ENCODE results near the gene TMA7. TPM values are rescaled to one million over a fixed set of nuclear protein-coding genes. Genes with fewer than 3 reads are reported as not detected.

The TMA7 gene
- total RNA-seq, 2 experiments from 2014 or later: 250 to 313 TPM

DNA sequence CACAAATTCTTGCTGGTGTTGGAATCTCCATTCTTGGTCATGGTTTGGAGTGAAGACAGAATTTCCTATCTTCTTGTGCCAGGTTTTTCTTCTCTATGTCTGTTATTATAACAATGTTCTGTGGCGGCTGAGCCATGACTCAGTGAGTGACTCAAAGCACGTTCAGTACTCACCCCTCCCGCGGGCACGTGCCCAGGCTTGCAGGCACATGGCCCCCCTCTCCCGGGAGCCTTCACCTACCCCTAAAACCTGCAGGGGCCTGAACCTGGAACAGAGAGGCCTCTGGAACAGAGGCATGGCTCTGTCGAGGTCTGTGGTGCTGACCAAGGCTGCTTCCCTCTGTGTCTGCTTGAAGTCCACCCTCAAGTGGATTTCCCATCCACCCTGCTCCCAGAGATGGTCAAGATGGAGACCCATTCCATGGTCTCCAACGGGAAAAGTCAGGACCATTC, 37.8 kb upstream of the TMA7 start:
- no TSS peak for BruUV-seq (replicated peaks)
- POLR2A ChIA-PET: no interaction called here
- Histone ChIP-seq H3K79me2 (ENCODE audit: insufficient read depth, low read depth, low read length) (no peaks in the 10 kb centered on the region), H4K20me1 (ENCODE audit: insufficient read depth, low read length) (no peaks in the 10 kb centered on the region), H2AFZ (ENCODE audit: low read length) (no peak overlapping the region), H3K4me1 (ENCODE audit: insufficient read depth, low read length, poor library complexity, severe bottlenecking) (no peaks in the 10 kb centered on the region), H3K4me2 (ENCODE audit: low read length) (no peak overlapping the region), H3K27ac (ENCODE audit: low read depth, low read length, poor library complexity, severe bottlenecking) (no peak overlapping the region), H3K9me2 (ENCODE audit: insufficient read depth, low read length) (no peaks in the 10 kb centered on the region), H3K4me3 (ENCODE audit: low read depth, low read length, poor library complexity, severe bottlenecking) (no peak overlapping the region), H3K36me3 (ENCODE audit: insufficient read depth, low read length) (no peaks in the 10 kb centered on the region), H3K9me3 (ENCODE audit: low read length) (no peaks in the 10 kb centered on the region)
- no peak for TF ChIP-seq EZH2phosphoT487 (IDR thresholded peaks at IDR 0.05; ENCODE audit: borderline replicate concordance, low read depth, low read length)
- intact Hi-C loops (cut with micrococcal nuclease; ENCODE audit: unreplicated experiment): loop anchor here (10.0 kb wide), 1 partner anchor 232 kb away; the partner anchor contains the start of gene SLC26A6
- DNase-seq (ENCODE audit: low spot score): no peak
- CTCF ChIA-PET (ENCODE audit: unreplicated experiment): no interaction called here

- POLR2A ChIA-PET: no interaction called here
- Histone ChIP-seq H3K4me3 (ENCODE audit: low read depth, low read length, poor library complexity, severe bottlenecking) (no peak overlapping the region), H3K36me3 (ENCODE audit: insufficient read depth, low read length) (no peaks in the 10 kb centered on the region), H3K9me2 (ENCODE audit: insufficient read depth, low read length) (no peaks in the 10 kb centered on the region), H3K27ac (ENCODE audit: low read depth, low read length, poor library complexity, severe bottlenecking) (no peak overlapping the region), H3K9me3 (ENCODE audit: low read length) (no peaks in the 10 kb centered on the region), H3K4me2 (ENCODE audit: low read length) (no peak overlapping the region), H3K79me2 (ENCODE audit: insufficient read depth, low read depth, low read length) (no peaks in the 10 kb centered on the region), H3K4me1 (ENCODE audit: insufficient read depth, low read length, poor library complexity, severe bottlenecking) (no peaks in the 10 kb centered on the region), H2AFZ (ENCODE audit: low read length) (no peak overlapping the region), H4K20me1 (ENCODE audit: insufficient read depth, low read length) (no peaks in the 10 kb centered on the region)
- TF ChIP-seq CTCF (conservative IDR thresholded peaks at IDR 0.05; ENCODE audit: low read length): no peak
- TF ChIP-seq EZH2phosphoT487 (IDR thresholded peaks at IDR 0.05; ENCODE audit: borderline replicate concordance, low read depth, low read length): no peak
- CTCF ChIA-PET (ENCODE audit: unreplicated experiment): no interaction called here
- no peak for DNase-seq (ENCODE audit: low spot score)
- no TSS peak for BruUV-seq (replicated peaks)
- intact Hi-C loops (cut with micrococcal nuclease; ENCODE audit: unreplicated experiment): loop anchor here (10.0 kb wide), 1 partner anchor 232 kb away; the partner anchor contains the start of gene SLC26A6
Observed at GRCh38 chr3:48402907-48403306, 37.1 kb upstream of the TMA7 start.

GRCh38 chr3:48403533-48404439, 36.3 kb upstream of the TMA7 start:
- DNase-seq (ENCODE audit: low spot score): no peak
- no TSS peak for BruUV-seq (replicated peaks)
- no peak overlapping the region for H3K4me2 ChIP-seq (ENCODE audit: low read length)
- H3K9me2 ChIP-seq (ENCODE audit: insufficient read depth, low read length): no peaks in the 10 kb centered on the region
- H3K27ac ChIP-seq (ENCODE audit: low read depth, low read length, poor library complexity, severe bottlenecking): no peak overlapping the region
- no peak overlapping the region for H2AFZ ChIP-seq (ENCODE audit: low read length)
- H3K4me1 ChIP-seq (ENCODE audit: insufficient read depth, low read length, poor library complexity, severe bottlenecking): no peaks in the 10 kb centered on the region
- H3K79me2 ChIP-seq (ENCODE audit: insufficient read depth, low read depth, low read length): no peaks in the 10 kb centered on the region
- no peaks in the 10 kb centered on the region for H3K9me3 ChIP-seq (ENCODE audit: low read length)
- TF ChIP-seq EZH2phosphoT487 (IDR thresholded peaks at IDR 0.05; ENCODE audit: borderline replicate concordance, low read depth, low read length) (no peak), CTCF (conservative IDR thresholded peaks at IDR 0.05; ENCODE audit: low read length) (no peak)
- no peaks in the 10 kb centered on the region for H3K36me3 ChIP-seq (ENCODE audit: insufficient read depth, low read length)
- POLR2A ChIA-PET: interaction anchor here (0.5 kb wide), 1 partner anchor 95 kb away, joined by 6 read pairs; no protein-coding TSS in a partner anchor
- CTCF ChIA-PET (ENCODE audit: unreplicated experiment): interaction anchor here (0.9 kb wide), 1 partner anchor 33 kb away, joined by 3 read pairs; no protein-coding TSS in a partner anchor
- no peak overlapping the region for H3K4me3 ChIP-seq (ENCODE audit: low read depth, low read length, poor library complexity, severe bottlenecking)
- H4K20me1 ChIP-seq (ENCODE audit: insufficient read depth, low read length): no peaks in the 10 kb centered on the region
- intact Hi-C loops (cut with micrococcal nuclease; ENCODE audit: unreplicated experiment): loop anchor here (10.0 kb wide), 1 partner anchor 231 kb away; the partner anchor contains the start of gene SLC26A6
